ACC112 (cell line): ENCODE measurements around the gene PKIG.

Experiments
- H2AFZ ChIP-seq: fragments of 200-600 bp; sonication (generic); one replicate; pipeline ENCODE4 v1.6.0; 2017; ENCODE audit warnings: antibody characterized with exemption, low read length; ENCODE audit not compliant: unreplicated experiment
- H3K27ac ChIP-seq: fragments of 200-600 bp; sonication (generic); 2 replicates; pipeline ENCODE4 v1.5.1; 2014; ENCODE audit warnings: low read depth, mild to moderate bottlenecking, antibody characterized with exemption, low read length, moderate library complexity
- H3K27me3 ChIP-seq: fragments of 200-600 bp; sonication (generic); 2 replicates; pipeline ENCODE4 v1.6.1; 2014; ENCODE audit warnings: mild to moderate bottlenecking, antibody characterized with exemption, low read length, moderate library complexity, mixed read lengths; ENCODE audit not compliant: insufficient read depth
- H3K36me3 ChIP-seq: fragments of 200-600 bp; sonication (generic); 2 replicates; pipeline ENCODE4 v1.6.1; 2016; ENCODE audit warnings: mild to moderate bottlenecking, antibody characterized with exemption, low read length, moderate library complexity, mixed read lengths; ENCODE audit not compliant: insufficient read depth
- H3K4me1 ChIP-seq: fragments of 200-600 bp; sonication (generic); one replicate; pipeline ENCODE4 v1.6.1; 2016; ENCODE audit warnings: low read length, mixed read lengths; ENCODE audit not compliant: insufficient read depth, unreplicated experiment, control insufficient read depth
- H3K4me3 ChIP-seq: fragments of 200-600 bp; sonication (generic); 2 replicates; pipeline ENCODE4 v1.5.1; 2014; ENCODE audit warnings: mild to moderate bottlenecking, low read depth, low read length
- H3K79me2 ChIP-seq: fragments of 200-600 bp; sonication (generic); one replicate; pipeline ENCODE4 v1.6.0; 2016; ENCODE audit warnings: low read length; ENCODE audit not compliant: control insufficient read depth, unreplicated experiment, insufficient read depth

PKIG gene

DNA sequence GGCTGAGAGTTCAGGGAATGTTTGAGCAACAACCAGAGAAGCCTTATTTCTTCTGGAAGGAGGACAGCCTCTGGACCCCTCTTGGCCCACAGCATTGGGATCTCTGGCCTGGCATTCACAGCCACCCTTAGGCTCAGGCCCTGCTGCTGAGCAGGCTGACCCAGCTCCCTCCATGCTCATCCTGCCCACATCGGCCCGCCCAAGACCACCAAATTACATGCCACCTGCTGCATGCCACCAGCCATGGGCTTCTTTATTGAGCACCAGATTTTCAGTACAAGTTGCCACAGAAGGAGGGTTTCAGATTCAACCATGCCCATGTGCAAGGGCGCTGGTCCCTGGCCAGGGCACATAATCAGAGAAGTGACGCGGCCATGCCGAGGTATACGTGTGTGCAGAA is 36.9 kb downstream of the PKIG start:
- Histone ChIP-seq H3K27ac (no peak overlapping the region), H3K36me3 (peaks cover 35% of the 10 kb centered on the region; the same call in 1 of the 2 replicates), H3K27me3 (no peaks in the 10 kb centered on the region), H3K4me1 (peaks cover 9% of the 10 kb centered on the region), H3K79me2 (no peaks in the 10 kb centered on the region), H2AFZ (no peak overlapping the region), H3K4me3 (no peak overlapping the region)

DNA sequence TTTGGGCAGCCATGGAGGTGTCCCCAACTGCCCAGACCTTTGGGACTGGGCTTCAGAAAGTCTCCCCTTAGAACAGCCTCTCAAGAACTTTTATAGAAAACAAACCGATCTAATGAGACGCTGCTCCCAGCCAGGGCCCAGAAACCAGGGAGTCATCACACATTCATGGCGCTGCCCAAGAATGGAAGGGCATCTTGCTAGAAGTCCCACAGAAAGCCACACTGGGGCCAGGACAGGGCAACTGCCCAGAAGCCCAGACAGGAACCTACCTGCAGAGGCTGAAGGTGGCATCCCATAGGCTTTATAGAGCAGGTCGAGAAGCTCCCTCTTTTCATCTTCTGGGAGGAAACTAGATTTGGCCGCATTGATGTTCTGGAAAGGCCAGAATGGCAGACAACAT is 37.7 kb downstream of the PKIG start:
- Histone ChIP-seq H2AFZ (no peak overlapping the region), H3K27me3 (no peaks in the 10 kb centered on the region), H3K36me3 (peaks cover 42% of the 10 kb centered on the region; the same call in 1 of the 2 replicates), H3K4me1 (peaks cover 7% of the 10 kb centered on the region), H3K79me2 (no peaks in the 10 kb centered on the region), H3K4me3 (no peak overlapping the region), H3K27ac (no peak overlapping the region)

DNA sequence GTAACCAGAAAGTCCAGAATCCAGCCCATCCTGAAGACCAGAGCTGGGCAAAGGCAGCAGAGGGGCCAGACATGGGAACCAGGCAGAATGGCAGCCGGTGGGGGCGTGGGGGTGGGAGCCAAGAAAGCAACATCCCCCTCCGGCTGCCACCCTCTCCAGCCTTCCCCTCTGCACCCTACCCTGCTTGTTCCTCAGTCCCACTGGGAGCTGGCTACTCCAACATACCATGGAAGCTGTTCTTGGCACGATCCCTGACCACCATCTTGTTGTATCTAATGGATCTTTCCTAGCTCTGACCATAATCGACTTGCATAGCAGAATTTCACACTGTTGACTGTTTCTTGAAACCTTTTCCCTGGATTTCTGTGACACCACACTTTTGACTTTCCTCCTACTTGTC is 38.9 kb downstream of the PKIG start:
- Histone ChIP-seq H3K36me3 (peaks cover 48% of the 10 kb centered on the region; the same call in 1 of the 2 replicates), H3K4me3 (no peak overlapping the region), H2AFZ (no peak overlapping the region), H3K79me2 (no peaks in the 10 kb centered on the region), H3K27ac (no peak overlapping the region), H3K4me1 (no peaks in the 10 kb centered on the region), H3K27me3 (no peaks in the 10 kb centered on the region)

DNA sequence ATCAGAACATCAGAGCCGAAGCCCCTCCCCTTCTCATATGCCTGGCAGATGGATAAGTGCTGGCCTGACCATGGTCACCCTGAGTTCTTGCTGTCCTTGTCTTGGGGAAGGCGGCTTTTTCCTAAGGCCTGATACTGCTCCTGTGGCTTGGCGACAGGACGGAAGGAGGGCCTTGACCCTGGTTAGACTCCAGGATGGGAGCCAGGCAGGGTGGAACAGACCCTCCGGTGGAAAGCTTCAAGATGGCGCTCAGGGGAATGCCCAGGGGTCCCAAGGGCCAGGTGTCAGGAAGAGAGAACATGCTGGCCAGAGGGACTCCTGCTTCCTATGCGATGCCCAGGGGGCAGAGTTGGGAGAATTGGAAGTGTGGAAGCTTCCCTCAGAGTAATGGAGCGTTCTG is 39.6 kb downstream of the PKIG start:
- Histone ChIP-seq H3K79me2 (no peaks in the 10 kb centered on the region), H3K27me3 (no peaks in the 10 kb centered on the region), H3K27ac (no peak overlapping the region), H3K36me3 (peaks cover 48% of the 10 kb centered on the region; the same call in 1 of the 2 replicates), H2AFZ (no peak overlapping the region), H3K4me1 (no peaks in the 10 kb centered on the region), H3K4me3 (no peak overlapping the region)

DNA sequence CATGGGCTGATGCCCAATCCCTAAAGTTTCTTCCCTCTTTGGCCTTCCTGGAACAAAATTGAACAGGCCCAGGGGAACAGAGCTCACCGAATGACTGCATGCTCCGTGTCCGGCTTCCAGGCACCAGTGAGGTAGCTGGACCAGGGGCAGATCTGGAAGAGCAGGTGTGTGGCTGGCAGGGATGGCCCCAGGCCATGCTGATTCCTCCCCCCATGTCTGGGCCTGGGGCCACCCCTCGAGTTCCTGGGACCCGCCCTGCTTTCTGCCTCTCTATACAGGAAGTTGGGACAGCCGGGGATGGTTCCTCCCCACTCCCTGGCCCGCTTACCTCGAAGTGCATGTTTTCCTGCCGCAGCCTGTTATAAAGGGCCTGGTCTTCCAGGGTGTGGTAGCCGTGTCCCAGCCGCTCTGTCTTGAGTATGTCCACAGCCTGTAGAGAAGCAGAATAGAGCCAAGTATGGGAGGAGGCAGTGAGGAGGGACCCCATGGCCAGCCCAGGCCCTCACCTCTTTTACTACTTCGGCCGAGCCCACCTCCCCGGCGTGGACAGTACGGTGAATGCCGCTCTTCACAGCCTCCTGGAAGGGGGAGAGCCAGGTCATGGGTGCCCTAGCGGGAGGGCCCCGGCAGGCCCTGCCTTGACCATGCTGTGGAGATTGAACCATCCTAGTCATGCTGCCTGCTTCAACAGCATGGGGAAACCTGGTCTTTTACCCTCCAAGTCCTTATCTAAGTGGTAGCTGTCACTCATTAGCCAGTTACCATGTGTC is 40.3 kb downstream of the PKIG start:
- H3K27ac ChIP-seq, result no peak overlapping the region
- H3K79me2 ChIP-seq, result no peaks in the 10 kb centered on the region
- H3K4me3 ChIP-seq, result no peak overlapping the region
- H3K27me3 ChIP-seq, result no peaks in the 10 kb centered on the region
- no peaks in the 10 kb centered on the region for H3K4me1 ChIP-seq
- no peak overlapping the region for H2AFZ ChIP-seq
- H3K36me3 ChIP-seq, result peaks cover 48% of the 10 kb centered on the region; the same call in 1 of the 2 replicates

DNA sequence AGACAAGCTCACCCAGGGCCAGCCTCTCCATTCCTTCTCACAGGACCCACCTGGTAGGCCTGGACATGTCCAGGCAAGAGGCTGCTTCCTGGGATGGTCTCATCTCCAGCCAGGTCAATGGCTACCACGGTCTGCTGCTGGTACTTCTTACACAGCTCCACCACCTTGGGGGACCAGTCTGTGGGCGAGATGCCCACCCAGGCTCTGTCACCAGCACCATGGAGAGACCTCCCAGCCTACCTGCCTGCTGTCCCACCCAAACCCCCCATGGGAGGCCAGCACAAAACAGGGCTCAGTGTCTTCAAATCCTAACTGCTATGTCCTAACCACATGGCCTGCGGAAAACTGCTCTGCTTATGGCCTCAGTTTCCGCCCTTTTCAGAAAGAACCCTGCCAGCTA is 41.8 kb downstream of the PKIG start:
- Histone ChIP-seq H3K4me1 (no peaks in the 10 kb centered on the region), H3K27me3 (no peaks in the 10 kb centered on the region), H3K79me2 (no peaks in the 10 kb centered on the region), H3K4me3 (no peak overlapping the region), H2AFZ (no peak overlapping the region), H3K27ac (no peak overlapping the region), H3K36me3 (peaks cover 48% of the 10 kb centered on the region; the same call in 1 of the 2 replicates)

DNA sequence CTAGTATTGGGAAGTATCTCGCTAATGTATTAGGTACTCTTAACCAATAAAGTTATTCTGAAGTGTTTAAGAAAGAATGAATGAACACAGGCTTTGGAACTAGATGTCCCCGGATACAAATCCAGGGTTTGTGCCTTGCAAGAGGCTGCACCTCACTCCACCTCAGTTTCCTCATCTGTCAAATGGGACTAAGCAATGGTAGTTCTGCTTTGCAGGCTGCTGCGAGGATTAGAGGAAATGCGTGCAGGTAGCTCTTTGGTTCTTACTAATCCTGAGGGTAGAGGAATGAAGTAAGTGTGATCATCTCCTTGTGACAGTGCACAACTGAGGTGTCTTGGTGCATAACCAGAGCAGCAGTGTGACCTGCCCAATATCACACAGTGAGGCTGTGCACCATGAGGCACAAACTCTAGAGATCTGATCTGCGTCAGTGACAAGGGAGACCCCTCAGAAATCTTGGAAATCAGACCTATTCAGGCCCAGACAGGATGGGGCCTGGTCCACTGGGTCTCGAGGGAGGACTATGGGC is 42.4 kb downstream of the PKIG start:
- H3K4me3 ChIP-seq, result no peak overlapping the region
- no peaks in the 10 kb centered on the region for H3K79me2 ChIP-seq
- H3K27me3 ChIP-seq, result no peaks in the 10 kb centered on the region
- no peak overlapping the region for H3K27ac ChIP-seq
- H3K36me3 ChIP-seq, result peaks cover 47% of the 10 kb centered on the region; the same call in 1 of the 2 replicates
- no peaks in the 10 kb centered on the region for H3K4me1 ChIP-seq
- H2AFZ ChIP-seq, result no peak overlapping the region

DNA sequence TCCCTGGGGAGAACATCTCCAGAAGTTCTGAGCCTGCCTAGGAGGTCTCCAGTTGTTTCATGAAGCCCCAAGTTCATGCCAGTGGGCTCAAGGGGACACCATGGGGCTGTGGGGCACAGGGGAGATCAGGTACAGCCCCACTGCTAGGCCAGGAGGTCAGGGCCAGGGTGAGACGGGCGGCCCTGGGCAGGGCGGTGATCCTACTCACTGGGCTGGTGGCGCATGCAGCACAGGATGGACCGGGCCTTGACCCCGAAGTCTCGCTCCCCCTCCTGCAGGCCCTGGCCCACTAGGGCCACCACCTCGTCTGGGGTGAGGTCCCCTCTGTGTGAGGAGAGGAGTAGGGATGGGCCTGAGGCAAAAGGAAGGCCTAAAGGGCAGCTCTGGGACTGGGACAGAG is 43.0 kb downstream of the PKIG start:
- Histone ChIP-seq H3K79me2 (no peaks in the 10 kb centered on the region), H3K27me3 (no peaks in the 10 kb centered on the region), H3K4me3 (no peak overlapping the region), H3K4me1 (no peaks in the 10 kb centered on the region), H3K27ac (no peak overlapping the region), H3K36me3 (peaks cover 42% of the 10 kb centered on the region; the same call in 1 of the 2 replicates), H2AFZ (no peak overlapping the region)

DNA sequence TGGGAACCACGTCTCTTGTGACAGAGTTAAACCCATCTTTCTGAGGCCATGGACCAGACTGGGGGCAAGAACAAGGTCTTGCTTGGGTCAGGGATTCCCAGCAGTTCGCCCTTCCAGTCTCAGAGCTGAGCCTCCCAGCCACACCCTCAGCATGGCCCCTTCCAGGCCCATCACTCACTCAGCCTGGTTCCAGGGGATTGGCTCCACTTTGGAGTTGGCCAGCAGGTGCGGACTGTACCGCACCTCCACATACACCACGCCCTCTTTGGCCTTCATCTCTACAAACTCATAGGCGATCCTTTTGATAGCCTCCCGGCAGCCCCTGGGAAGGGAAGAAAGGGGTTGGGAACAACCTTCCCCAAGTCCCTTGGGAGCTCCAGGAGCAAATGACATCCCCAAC is 43.9 kb downstream of the PKIG start:
- Histone ChIP-seq H3K27me3 (no peaks in the 10 kb centered on the region), H3K27ac (no peak overlapping the region)

DNA sequence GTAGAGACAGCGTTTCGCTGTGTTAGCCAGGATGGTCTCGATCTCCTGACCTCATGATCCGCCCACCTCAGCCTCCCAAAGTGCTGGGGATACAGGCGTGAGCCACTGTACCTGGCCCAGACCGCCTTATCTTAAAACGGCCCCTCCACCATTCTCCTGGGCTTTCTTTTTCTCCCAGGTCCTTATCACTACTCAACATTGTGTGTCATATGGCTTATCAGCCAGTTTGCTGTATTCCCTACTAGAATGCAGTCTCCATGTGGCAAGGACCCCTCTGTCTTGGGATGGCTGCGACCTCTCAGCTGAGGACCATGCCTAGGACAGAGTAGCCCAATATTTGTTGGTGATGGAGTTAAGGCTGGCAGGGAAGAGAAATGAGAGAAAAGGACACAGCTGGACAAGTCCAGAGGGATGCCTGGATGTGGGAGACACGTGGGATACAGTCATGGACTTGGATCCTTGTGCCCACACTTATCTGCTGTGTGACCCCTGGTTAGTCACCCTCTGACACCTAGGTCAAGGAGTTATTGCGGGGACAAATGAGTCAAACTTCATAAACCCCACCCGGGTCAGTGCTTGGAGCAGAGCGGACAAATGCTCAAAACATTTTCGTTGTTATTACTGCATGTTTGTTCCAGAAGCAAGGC is 45.1 kb downstream of the PKIG start:
- H3K79me2 ChIP-seq, result no peaks in the 10 kb centered on the region
- H2AFZ ChIP-seq, result no peak overlapping the region
- no peak overlapping the region for H3K4me3 ChIP-seq
- H3K27me3 ChIP-seq, result no peaks in the 10 kb centered on the region
- no peak overlapping the region for H3K27ac ChIP-seq
- peaks cover 6% of the 10 kb centered on the region for H3K4me1 ChIP-seq
- peaks cover 30% of the 10 kb centered on the region; the same call in 1 of the 2 replicates for H3K36me3 ChIP-seq

More for the DNA sequence above, 43.9 kb downstream of the PKIG start:
- H3K79me2 ChIP-seq, result no peaks in the 10 kb centered on the region
- H2AFZ ChIP-seq, result no peak overlapping the region
- no peak overlapping the region for H3K4me3 ChIP-seq
- H3K4me1 ChIP-seq, result no peaks in the 10 kb centered on the region
- peaks cover 39% of the 10 kb centered on the region; the same call in 1 of the 2 replicates for H3K36me3 ChIP-seq
